ENCODE data around the gene PRPF19.

Gene PRPF19

GRCh38 chr11:60841797-60842667 lies 64.4 kb downstream of the PRPF19 start, which contains the start of gene CCDC86:
Gene CCDC86, plus strand, starts transcription at chr11:60842113. Its CDS starts 12 bp downstream, at chr11:60842125.
- H3K4me3 ChIP-seq (ENCODE audit: low read length) = peak within 1 kb of the TSS; percentile 84
- TF ChIP-seq ZNF274 (IDR thresholded peaks at IDR 0.05; ENCODE audit: low read depth, low read length) = no peak
